Measurements from ENCODE around the gene CAMK1D. TPM values are rescaled to one million over a fixed set of nuclear protein-coding genes. Genes with fewer than 3 reads are reported as not detected.

The CAMK1D gene
- total and polyA plus RNA-seq, 9 donors, result 1.8 to 11.7 (median 5.5) TPM

DNA sequence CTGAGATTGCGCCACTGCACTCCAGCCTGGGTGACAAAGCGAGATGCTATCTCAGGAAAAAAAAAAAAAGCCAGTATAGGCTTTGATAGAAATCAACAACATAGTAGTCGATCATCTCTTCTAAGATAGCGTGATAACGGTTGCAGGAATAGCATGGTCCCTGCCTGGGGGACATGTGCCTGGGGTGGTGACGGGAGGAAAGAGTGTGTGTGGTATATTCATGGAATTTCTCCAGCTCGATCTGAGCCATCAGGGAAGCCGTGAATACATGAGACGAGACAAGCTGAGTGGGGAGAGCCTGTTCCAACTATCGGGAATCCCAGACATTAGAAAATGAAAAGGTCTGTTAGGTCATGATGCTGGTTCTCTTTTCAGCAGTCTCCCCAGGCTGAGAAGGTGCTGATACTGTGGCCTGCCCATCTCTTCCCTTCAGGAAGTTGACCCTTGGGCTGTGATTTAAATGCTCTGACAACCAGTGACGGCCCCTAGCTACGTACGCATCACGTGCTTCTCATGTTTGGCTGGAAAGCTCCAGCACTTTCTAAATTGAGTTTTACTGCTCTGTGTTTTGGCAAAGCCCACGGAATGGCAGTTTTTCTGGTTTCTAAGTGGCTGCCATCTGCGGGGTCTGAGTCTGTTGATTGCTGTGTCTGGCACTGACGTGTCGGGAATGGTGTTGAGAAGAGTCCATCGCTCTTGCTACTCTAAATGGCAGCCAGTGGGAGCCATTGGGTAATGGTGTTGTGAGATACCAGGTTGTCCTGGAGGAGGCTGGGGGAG lies 422.8 kb downstream of the CAMK1D start:
- 94 to 95% (median 95%) methylated on average over 19 of the region's 19 CpGs for whole genome bisulfite sequencing, 3 donors
- intact Hi-C loops (cut with DNase I), result no loop called here
- TF ChIP-seq, protein P1, sequence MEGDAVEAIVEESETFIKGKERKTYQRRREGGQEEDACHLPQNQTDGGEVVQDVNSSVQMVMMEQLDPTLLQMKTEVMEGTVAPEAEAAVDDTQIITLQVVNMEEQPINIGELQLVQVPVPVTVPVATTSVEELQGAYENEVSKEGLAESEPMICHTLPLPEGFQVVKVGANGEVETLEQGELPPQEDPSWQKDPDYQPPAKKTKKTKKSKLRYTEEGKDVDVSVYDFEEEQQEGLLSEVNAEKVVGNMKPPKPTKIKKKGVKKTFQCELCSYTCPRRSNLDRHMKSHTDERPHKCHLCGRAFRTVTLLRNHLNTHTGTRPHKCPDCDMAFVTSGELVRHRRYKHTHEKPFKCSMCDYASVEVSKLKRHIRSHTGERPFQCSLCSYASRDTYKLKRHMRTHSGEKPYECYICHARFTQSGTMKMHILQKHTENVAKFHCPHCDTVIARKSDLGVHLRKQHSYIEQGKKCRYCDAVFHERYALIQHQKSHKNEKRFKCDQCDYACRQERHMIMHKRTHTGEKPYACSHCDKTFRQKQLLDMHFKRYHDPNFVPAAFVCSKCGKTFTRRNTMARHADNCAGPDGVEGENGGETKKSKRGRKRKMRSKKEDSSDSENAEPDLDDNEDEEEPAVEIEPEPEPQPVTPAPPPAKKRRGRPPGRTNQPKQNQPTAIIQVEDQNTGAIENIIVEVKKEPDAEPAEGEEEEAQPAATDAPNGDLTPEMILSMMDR (IDR thresholded peaks at IDR 0.05), result no peak
- TF ChIP-seq EP300 (IDR thresholded peaks at IDR 0.05) (no peak), POLR2A (IDR thresholded peaks at IDR 0.05) (no peak)
- H3K36me3 ChIP-seq, result no peaks in the 10 kb centered on the region
- H3K27ac ChIP-seq, result no peak overlapping the region
- no peaks in the 10 kb centered on the region for H3K27me3 ChIP-seq
- DNase-seq, result no peak
- no peak overlapping the region for H3K4me3 ChIP-seq
- H3K4me1 ChIP-seq (ENCODE audit: insufficient read depth), result peaks cover 14% of the 10 kb centered on the region
- H3K9me3 ChIP-seq, result no peaks in the 10 kb centered on the region

DNA sequence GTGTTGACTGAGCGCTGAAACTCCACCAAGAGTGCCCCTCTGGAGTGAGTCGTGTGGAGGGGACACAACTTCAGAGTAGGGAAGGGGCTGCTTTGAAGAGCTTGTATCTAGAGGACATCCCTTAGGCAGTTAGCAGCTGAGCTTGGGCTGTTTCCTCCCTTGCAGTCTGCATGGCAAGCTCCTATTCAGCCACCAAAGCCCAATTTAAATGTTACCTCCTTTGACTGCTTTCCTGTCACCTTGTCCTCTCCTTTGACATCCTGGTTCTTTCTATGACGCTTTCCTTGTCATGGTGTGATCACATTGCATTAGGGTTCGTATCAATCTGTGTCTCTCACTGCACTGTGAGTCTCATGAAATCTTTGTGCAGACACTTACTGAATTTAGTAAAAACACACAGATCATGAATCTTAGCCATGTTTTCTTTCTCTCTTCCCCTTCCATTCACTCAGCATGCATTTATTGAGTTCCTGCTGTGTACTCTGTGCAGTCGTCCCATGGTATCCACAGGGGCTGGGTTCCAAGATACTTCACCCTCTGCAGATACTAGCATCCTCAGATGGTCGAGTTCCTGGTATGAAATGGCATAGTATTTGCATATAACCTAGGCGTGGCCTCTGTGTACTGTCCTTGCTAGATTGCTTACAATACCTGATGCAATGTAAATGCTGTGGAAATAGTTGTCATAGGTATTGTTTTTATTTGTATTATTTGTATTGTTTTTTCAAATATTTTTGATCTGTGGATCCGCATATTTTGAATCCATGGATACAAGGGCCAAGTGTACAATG lies 423.6 kb downstream of the CAMK1D start:
- no peak for TF ChIP-seq POLR2A (IDR thresholded peaks at IDR 0.05)
- TF ChIP-seq EP300 (IDR thresholded peaks at IDR 0.05), result no peak
- TF ChIP-seq, protein P1 (IDR thresholded peaks at IDR 0.05), result no peak
- no peak for DNase-seq
- Histone ChIP-seq H3K4me3 (no peak overlapping the region), H3K27me3 (no peaks in the 10 kb centered on the region), H3K4me1 (ENCODE audit: insufficient read depth) (peaks cover 13% of the 10 kb centered on the region), H3K9me3 (no peaks in the 10 kb centered on the region), H3K27ac (no peak overlapping the region), H3K36me3 (no peaks in the 10 kb centered on the region)
- WGBS, 3 donors, result 84 to 89% (median 87%) methylated on average over 8 of the region's 8 CpGs
- intact Hi-C loops (cut with DNase I), result no loop called here

DNA sequence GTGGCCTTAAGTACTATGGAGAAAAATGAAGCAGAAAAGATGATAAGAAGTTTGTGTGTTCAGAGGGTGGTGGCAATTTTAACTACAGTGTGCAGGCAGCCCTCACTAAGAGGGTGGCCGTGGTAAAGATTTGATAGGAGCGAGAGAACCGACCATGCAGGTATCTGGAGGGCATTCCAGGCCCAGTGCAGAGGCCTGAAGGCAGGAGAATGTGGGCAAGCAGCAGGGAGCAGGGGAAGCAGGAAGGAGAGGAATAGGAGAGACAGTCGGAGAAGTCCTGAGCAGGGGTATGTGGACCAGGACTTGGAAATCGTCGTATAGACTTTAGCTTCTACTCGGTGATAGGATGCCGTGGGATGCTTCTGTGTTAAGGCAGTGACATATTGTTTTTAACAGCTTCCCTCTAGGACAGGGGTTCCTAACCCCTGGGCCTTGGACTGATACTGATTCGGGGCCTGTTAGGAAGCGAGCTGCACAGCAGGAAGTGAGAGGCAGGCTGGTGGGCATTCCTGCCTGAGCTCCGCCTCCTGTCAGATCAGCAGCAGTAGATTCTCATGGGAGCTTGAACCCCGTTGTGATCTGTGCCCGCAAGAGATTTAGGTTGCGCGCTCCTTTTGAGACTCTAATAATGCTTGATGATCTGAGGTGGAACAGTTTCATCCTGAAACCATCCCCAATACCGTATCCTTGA lies 425.0 kb downstream of the CAMK1D start:
- 77 to 83% (median 79%) methylated on average over 16 of the region's 16 CpGs for WGBS, 3 donors
- intact Hi-C loops (cut with DNase I), result no loop called here
- H3K9me3 ChIP-seq, result no peaks in the 10 kb centered on the region
- no peak overlapping the region for H3K27ac ChIP-seq
- H3K4me3 ChIP-seq, result no peak overlapping the region
- H3K27me3 ChIP-seq, result no peaks in the 10 kb centered on the region
- no peaks in the 10 kb centered on the region for H3K36me3 ChIP-seq
- TF ChIP-seq, protein P1 (IDR thresholded peaks at IDR 0.05), result no peak
- no peak for TF ChIP-seq POLR2A (IDR thresholded peaks at IDR 0.05)
- no peak for TF ChIP-seq EP300 (IDR thresholded peaks at IDR 0.05)
- DNase-seq, result no peak
- peaks cover 2% of the 10 kb centered on the region for H3K4me1 ChIP-seq (ENCODE audit: insufficient read depth)

DNA sequence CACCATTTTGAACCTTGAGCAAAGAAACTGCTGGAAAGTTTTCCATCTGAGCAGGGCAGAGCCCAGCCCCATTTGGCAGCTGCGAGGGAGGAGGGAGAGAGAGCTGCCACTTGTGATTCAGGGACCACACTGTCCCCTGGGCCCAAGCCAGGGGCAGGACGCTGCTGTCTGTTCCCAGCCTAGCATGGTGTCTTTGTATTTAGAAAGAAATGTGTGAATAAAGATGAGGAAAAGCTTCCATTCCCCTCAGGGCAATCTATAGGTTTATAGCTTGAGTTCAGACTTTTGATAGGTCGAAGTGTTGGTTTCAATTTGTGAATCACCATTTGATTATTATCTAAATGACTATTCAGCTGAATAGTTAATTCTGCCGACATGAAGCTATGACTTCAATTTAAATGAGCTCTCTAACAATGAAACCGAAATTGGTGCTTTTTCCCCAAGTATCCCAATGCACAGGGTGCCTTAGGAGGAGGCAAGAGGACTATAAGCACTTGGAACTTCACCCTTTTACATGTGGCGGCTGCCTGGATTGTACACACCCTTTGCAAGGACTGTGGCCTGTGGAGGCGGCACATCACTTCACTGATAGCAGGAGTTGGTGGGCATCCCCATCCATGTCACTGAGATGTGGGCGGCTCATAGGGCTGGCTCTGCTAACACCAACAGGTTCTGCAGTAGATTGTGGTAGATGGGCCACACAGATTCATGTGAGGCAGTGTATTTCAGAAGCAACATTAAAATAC lies 428.7 kb downstream of the CAMK1D start:
- TF ChIP-seq POLR2A (IDR thresholded peaks at IDR 0.05), result no peak
- TF ChIP-seq, protein P1 (IDR thresholded peaks at IDR 0.05), result no peak
- TF ChIP-seq EP300 (IDR thresholded peaks at IDR 0.05), result no peak
- no peaks in the 10 kb centered on the region for H3K9me3 ChIP-seq
- H3K4me1 ChIP-seq (ENCODE audit: insufficient read depth), result no peaks in the 10 kb centered on the region
- H3K27me3 ChIP-seq, result no peaks in the 10 kb centered on the region
- intact Hi-C loops (cut with DNase I), result no loop called here
- DNase-seq, result no peak
- no peak overlapping the region for H3K4me3 ChIP-seq
- no peak overlapping the region for H3K27ac ChIP-seq
- no peaks in the 10 kb centered on the region for H3K36me3 ChIP-seq
- WGBS, 3 donors, result 66 to 90% (median 80%) methylated on average over 8 of the region's 8 CpGs
